Left ventricle myocardium inferior (tissue), 1 donor: ENCODE data around the gene CEP70. TPM values are rescaled to one million over a fixed set of nuclear protein-coding genes. Genes with fewer than 3 reads are reported as not detected.
"Not testable (repeated sequence)": the region's sequence is repeated elsewhere in the genome, so short reads cannot be mapped to it uniquely, and the experiment has no call there.

Experiments
- DNase-seq: peaks from one replicate; pipeline ENCODE4 v3.0.0-alpha.2; 2020
- H3K27ac ChIP-seq: fragments of 200-600 bp; replicated peaks from 2 replicates; pipeline ENCODE4 v1.8.0; 2021
- H3K27me3 ChIP-seq: fragments of 200-600 bp; 2 replicates; pipeline ENCODE4 v1.8.0; 2021; ENCODE audit warnings: low read depth
- H3K36me3 ChIP-seq: fragments of 200-600 bp; 2 replicates; pipeline ENCODE4 v1.8.0; 2021
- H3K4me1 ChIP-seq: fragments of 200-600 bp; 2 replicates; pipeline ENCODE4 v1.8.0; 2021
- H3K4me3 ChIP-seq: fragments of 200-600 bp; 2 replicates; pipeline ENCODE4 v1.8.0; 2021; ENCODE audit warnings: mild to moderate bottlenecking, moderate library complexity
- H3K9me3 ChIP-seq: fragments of 200-600 bp; replicated peaks from 2 replicates; pipeline ENCODE4 v1.8.0; 2021
- intact Hi-C: fragments of 100-400 bp; cut with micrococcal nuclease; formaldehyde crosslinking; loops from one replicate; pipeline ENCODE4 v1.11.0; 2022
- total RNA-seq: library from RNA; stranded (reverse); fragmentation: NEBNext Ultra II Directional; extraction: Animal tissue kit (Norgen Biotek cat#: 25700); gene quantifications from one replicate; pipeline ENCODE4 v1.2.1, GENCODE V29; 2021
- TF ChIP-seq, protein P1 (sequence below): fragments of 200-600 bp; IDR thresholded peaks from 2 replicates; pipeline ENCODE4 v1.8.0; 2021; ENCODE audit warnings: antibody characterized with exemption, mild to moderate bottlenecking, borderline replicate concordance
- donor health status: DM: no; HTN: yes; CAD: no; lungs with severe emphysema.

CEP70 gene
- total RNA-seq, 1 donor from 2014 or later: 25.8 TPM

DNA sequence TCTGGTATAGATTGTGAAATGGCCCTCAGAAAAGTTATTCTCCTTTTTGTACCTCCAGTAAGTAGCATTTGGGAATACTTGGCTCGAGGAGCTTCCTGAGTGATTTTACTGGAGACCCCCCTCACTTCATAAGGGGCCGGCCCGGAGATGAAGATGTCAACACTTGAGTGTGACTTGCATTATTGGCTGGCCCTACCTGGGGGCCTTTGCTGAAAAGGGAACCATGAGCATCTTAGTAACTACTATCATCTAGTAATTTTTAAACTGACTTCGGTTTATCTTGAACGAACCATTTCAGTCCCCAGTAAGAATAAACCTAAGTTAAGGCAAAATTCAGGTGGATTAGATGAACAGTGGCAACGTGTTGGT is 15.8 kb upstream of the CEP70 start:
- Histone ChIP-seq H3K27me3 (no peaks in the 10 kb centered on the region), H3K4me3 (peak overlapping the region; percentile 76), H3K36me3 (no peaks in the 10 kb centered on the region), H3K9me3 (no peaks in the 10 kb centered on the region), H3K27ac (peak overlapping the region; percentile 95), H3K4me1 (peaks cover 20% of the 10 kb centered on the region)
- TF ChIP-seq, protein P1, sequence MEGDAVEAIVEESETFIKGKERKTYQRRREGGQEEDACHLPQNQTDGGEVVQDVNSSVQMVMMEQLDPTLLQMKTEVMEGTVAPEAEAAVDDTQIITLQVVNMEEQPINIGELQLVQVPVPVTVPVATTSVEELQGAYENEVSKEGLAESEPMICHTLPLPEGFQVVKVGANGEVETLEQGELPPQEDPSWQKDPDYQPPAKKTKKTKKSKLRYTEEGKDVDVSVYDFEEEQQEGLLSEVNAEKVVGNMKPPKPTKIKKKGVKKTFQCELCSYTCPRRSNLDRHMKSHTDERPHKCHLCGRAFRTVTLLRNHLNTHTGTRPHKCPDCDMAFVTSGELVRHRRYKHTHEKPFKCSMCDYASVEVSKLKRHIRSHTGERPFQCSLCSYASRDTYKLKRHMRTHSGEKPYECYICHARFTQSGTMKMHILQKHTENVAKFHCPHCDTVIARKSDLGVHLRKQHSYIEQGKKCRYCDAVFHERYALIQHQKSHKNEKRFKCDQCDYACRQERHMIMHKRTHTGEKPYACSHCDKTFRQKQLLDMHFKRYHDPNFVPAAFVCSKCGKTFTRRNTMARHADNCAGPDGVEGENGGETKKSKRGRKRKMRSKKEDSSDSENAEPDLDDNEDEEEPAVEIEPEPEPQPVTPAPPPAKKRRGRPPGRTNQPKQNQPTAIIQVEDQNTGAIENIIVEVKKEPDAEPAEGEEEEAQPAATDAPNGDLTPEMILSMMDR: no peak
- no peak for DNase-seq
- intact Hi-C loops: no loop called here

- DNase-seq: peak; percentile 65
- Histone ChIP-seq H3K27ac (peak within 1 kb of the TSS; percentile 95), H3K36me3 (no peaks in the 10 kb centered on the region), H3K4me3 (peak within 1 kb of the TSS; percentile 76), H3K9me3 (no peaks in the 10 kb centered on the region), H3K27me3 (no peaks in the 10 kb centered on the region), H3K4me1 (peaks cover 20% of the 10 kb centered on the region)
- TF ChIP-seq, protein P1: no peak
- intact Hi-C loops: no loop called here
Observed at GRCh38 chr3:138608322-138609135, 14.5 kb upstream of the CEP70 start, which contains the start of gene FAIM. FAIM (plus strand) TSS chr3:138608771; CDS start chr3:138619727, 10,956 bp downstream.

GRCh38 chr3:138604106-138604595 is 10.1 kb upstream of the CEP70 start:
- H3K27me3 ChIP-seq, H3K9me3 ChIP-seq, H3K4me3 ChIP-seq, H3K36me3 ChIP-seq, H3K27ac ChIP-seq, intact Hi-C loops, DNase-seq: not testable (repeated sequence)
- H3K4me1 ChIP-seq: peaks cover 11% of the 10 kb centered on the region

- H3K27me3 ChIP-seq, intact Hi-C loops, H3K27ac ChIP-seq, H3K4me1 ChIP-seq, DNase-seq, H3K9me3 ChIP-seq, H3K4me3 ChIP-seq, H3K36me3 ChIP-seq: not testable (repeated sequence)
Observed at GRCh38 chr3:138601661-138602060, 7.6 kb upstream of the CEP70 start.

DNA sequence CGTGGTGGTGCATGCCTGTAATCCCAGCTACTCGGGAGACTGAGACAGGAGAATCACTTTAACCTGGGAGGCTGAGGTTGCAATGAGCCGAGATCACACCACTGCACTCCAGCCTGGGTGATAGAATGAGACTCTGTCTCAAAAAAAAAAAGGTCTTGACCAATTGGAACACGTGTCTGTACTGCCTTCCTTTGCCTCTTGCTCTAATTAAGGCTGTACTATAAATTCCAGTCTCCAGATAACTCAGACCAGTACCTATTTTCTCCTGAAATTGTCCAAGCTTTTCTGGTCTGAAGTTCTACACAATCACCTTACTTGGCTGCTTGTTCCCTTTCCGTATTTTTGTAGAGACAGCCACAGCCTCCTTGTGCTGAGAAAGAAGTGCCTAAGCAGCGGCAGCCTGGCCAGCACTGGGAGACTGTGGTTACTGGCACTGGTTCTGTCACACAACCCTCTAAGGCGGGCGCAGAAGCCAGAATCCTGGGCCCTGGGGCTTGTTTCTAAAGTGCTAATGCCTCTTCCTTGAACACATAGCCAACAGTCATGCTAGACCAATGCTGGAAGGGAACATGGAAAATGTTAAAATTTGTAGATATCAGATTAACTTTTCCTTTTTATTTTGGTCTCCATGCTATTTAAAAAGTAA is 6.2 kb upstream of the CEP70 start:
- TF ChIP-seq, protein P1: no peak
- Histone ChIP-seq H3K27ac (no peak overlapping the region), H3K36me3 (no peaks in the 10 kb centered on the region), H3K4me1 (no peaks in the 10 kb centered on the region), H3K4me3 (no peak overlapping the region), H3K27me3 (no peaks in the 10 kb centered on the region), H3K9me3 (no peaks in the 10 kb centered on the region)
- intact Hi-C loops: no loop called here
- DNase-seq: no peak

- TF ChIP-seq, protein P1: no peak
- Histone ChIP-seq H3K4me3 (no peak overlapping the region), H3K27me3 (no peaks in the 10 kb centered on the region), H3K4me1 (peaks cover 9% of the 10 kb centered on the region), H3K36me3 (no peaks in the 10 kb centered on the region), H3K27ac (no peak overlapping the region), H3K9me3 (no peaks in the 10 kb centered on the region)
- no peak for DNase-seq
- intact Hi-C loops: loop anchor here (5.0 kb wide), 1 partner anchor 324 kb away; no protein-coding TSS in a partner anchor
Observed at GRCh38 chr3:138598534-138598933, 4.5 kb upstream of the CEP70 start.

GRCh38 chr3:138597186-138597976 is 3.3 kb upstream of the CEP70 start:
- not testable (repeated sequence) for H3K9me3 ChIP-seq, H3K27me3 ChIP-seq
- intact Hi-C loops: loop anchor here (5.0 kb wide), 1 partner anchor 325 kb away; no protein-coding TSS in a partner anchor

More at GRCh38 chr3:138597186-138597976, 3.3 kb upstream of the CEP70 start:
- not testable (repeated sequence) for H3K36me3 ChIP-seq, H3K27ac ChIP-seq, H3K4me3 ChIP-seq, DNase-seq
- H3K4me1 ChIP-seq: peaks cover 20% of the 10 kb centered on the region
